Smooth muscle cell of the coronary artery (primary cell): ENCODE results near the gene PRAC2. TPM values are rescaled to one million over a fixed set of nuclear protein-coding genes. Genes with fewer than 3 reads are reported as not detected.

Experiments
- total RNA-seq: library from RNA; depleted of rRNA; stranded (reverse); fragments of >200 nt; gene quantifications from 2 replicates; pipeline ENCODE4 v1.2.3, GENCODE V29; 2014; ENCODE audit warnings: low replicate concordance

PRAC2 gene
- not detected in 2 replicates for total RNA-seq

GRCh38 chr17:48722915-48723422 is at the start of gene PRAC2:
TSS of gene PRAC2 (plus strand) at chr17:48723185. CDS start at chr17:48724411, 1,226 bp downstream.

GRCh38 chr17:48722201-48722907 is 631 bp upstream of the PRAC2 start, which contains the start of gene PRAC1:
TSS of gene PRAC1 (minus strand) at chr17:48722518. CDS start at chr17:48722392, 126 bp downstream.

GRCh38 chr17:48728232-48729231 is 5.5 kb downstream of the PRAC2 start, which contains the start of gene HOXB13:
TSS of gene HOXB13 (minus strand) at chr17:48728750. CDS start at chr17:48728593, 157 bp downstream.

Other genes starting within 250 kb of the PRAC2 start
- gene HOXB1, start 192.2 kb upstream of the PRAC2 start, total RNA-seq, result not detected in 2 replicates
- gene HOXB2, start 178.1 kb upstream of the PRAC2 start, total RNA-seq, result 0.47 and 3.8 TPM in 2 replicates
- 0.35 and 0.90 TPM in 2 replicates for gene HOXB4, start 144.8 kb upstream of the PRAC2 start, total RNA-seq
- gene HOXB3, start 132.9 kb upstream of the PRAC2 start, total RNA-seq, result 0.59 and 2.6 TPM in 2 replicates
- gene HOXB5, start 129.4 kb upstream of the PRAC2 start, total RNA-seq, result not detected in 2 replicates
- gene HOXB6, start 118.2 kb upstream of the PRAC2 start, total RNA-seq, result 0.08 and 0.12 TPM in 2 replicates
- 0.30 TPM in 1 of 2 replicates, not detected in the other for gene HOXB7, start 112.2 kb upstream of the PRAC2 start, total RNA-seq
- not detected in 2 replicates for gene HOXB8, start 107.9 kb upstream of the PRAC2 start, total RNA-seq
- not detected in 2 replicates for gene HOXB9, start 96.8 kb upstream of the PRAC2 start, total RNA-seq
- not detected in 2 replicates for gene PRAC1, start 667 bp upstream of the PRAC2 start, total RNA-seq
- gene HOXB13, start 5.6 kb downstream of the PRAC2 start, total RNA-seq, result not detected in 2 replicates
- gene TTLL6, start 94.0 kb downstream of the PRAC2 start, total RNA-seq, result not detected in 2 replicates
- 29.3 and 66.0 TPM in 2 replicates for gene CALCOCO2, start 107.8 kb downstream of the PRAC2 start, total RNA-seq
- 31.8 and 56.5 TPM in 2 replicates for gene ATP5MC1, start 169.6 kb downstream of the PRAC2 start, total RNA-seq
- 33.7 and 51.9 TPM in 2 replicates for gene UBE2Z, start 185.2 kb downstream of the PRAC2 start, total RNA-seq
- 107 and 164 TPM in 2 replicates for gene SNF8, start 221.7 kb downstream of the PRAC2 start, total RNA-seq
- gene GIP, start 245.4 kb downstream of the PRAC2 start, total RNA-seq, result not detected in 2 replicates